Skeletal muscle satellite cell (primary cell): ENCODE results near the gene MXI1.

Experiments
- H3K27me3 ChIP-seq: 2 replicates; pipeline ENCODE4 v1.7.0; 2013; ENCODE audit warnings: low read length; ENCODE audit not compliant: control insufficient read depth, insufficient read depth
- H3K36me3 ChIP-seq: 2 replicates; pipeline ENCODE4 v1.7.0; 2013; ENCODE audit warnings: mild to moderate bottlenecking, control low read depth, low read length; ENCODE audit not compliant: insufficient read depth
- H3K4me1 ChIP-seq: 2 replicates; pipeline ENCODE4 v1.7.0; 2013; ENCODE audit warnings: low read length; ENCODE audit not compliant: control insufficient read depth, insufficient read depth
- H3K4me2 ChIP-seq: 2 replicates; pipeline ENCODE4 v1.7.0; 2013; ENCODE audit warnings: mild to moderate bottlenecking, low read length
- H3K4me3 ChIP-seq: 2 replicates; pipeline ENCODE4 v1.7.0; 2013; ENCODE audit warnings: low read length
- H3K9ac ChIP-seq: 2 replicates; pipeline ENCODE4 v1.7.0; 2013; ENCODE audit warnings: mild to moderate bottlenecking, low read depth, low read length, moderate library complexity
- H3K9me3 ChIP-seq: replicated peaks from 2 replicates; pipeline ENCODE4 v1.7.0; 2013; ENCODE audit warnings: mild to moderate bottlenecking, control low read depth, low read length

Gene MXI1

GRCh38 chr10:110285501-110285900, 78.1 kb downstream of the MXI1 start:
- no peak overlapping the region for H3K9ac ChIP-seq
- H3K4me2 ChIP-seq = no peak overlapping the region
- peaks cover 36% of the 10 kb centered on the region for H3K36me3 ChIP-seq
- H3K4me3 ChIP-seq = no peak overlapping the region
- H3K4me1 ChIP-seq = no peaks in the 10 kb centered on the region
- no peaks in the 10 kb centered on the region for H3K27me3 ChIP-seq
- no peaks in the 10 kb centered on the region for H3K9me3 ChIP-seq

- Histone ChIP-seq H3K4me2 (no peak overlapping the region), H3K27me3 (no peaks in the 10 kb centered on the region), H3K4me1 (no peaks in the 10 kb centered on the region), H3K9ac (no peak overlapping the region), H3K4me3 (no peak overlapping the region), H3K9me3 (no peaks in the 10 kb centered on the region), H3K36me3 (peaks cover 48% of the 10 kb centered on the region)
Observed at GRCh38 chr10:110286841-110287240, 79.4 kb downstream of the MXI1 start.

- no peaks in the 10 kb centered on the region for H3K27me3 ChIP-seq
- H3K9me3 ChIP-seq = no peaks in the 10 kb centered on the region
- H3K4me2 ChIP-seq = no peak overlapping the region
- H3K4me1 ChIP-seq = peaks cover 13% of the 10 kb centered on the region
- H3K9ac ChIP-seq = no peak overlapping the region
- H3K4me3 ChIP-seq = no peak overlapping the region
- H3K36me3 ChIP-seq = peaks cover 86% of the 10 kb centered on the region
Observed at GRCh38 chr10:110296966-110297365, 89.6 kb downstream of the MXI1 start.

GRCh38 chr10:110300486-110300986, 93.1 kb downstream of the MXI1 start:
- no peaks in the 10 kb centered on the region for H3K9me3 ChIP-seq
- no peak overlapping the region for H3K4me2 ChIP-seq
- H3K27me3 ChIP-seq = no peaks in the 10 kb centered on the region
- H3K4me1 ChIP-seq = peaks cover 26% of the 10 kb centered on the region
- peak overlapping the region; percentile 8 for H3K9ac ChIP-seq
- H3K36me3 ChIP-seq = peaks cover 66% of the 10 kb centered on the region
- H3K4me3 ChIP-seq = no peak overlapping the region

- no peaks in the 10 kb centered on the region for H3K9me3 ChIP-seq
- peak overlapping the region; percentile 82 for H3K4me2 ChIP-seq
- peaks cover 29% of the 10 kb centered on the region for H3K4me1 ChIP-seq
- H3K27me3 ChIP-seq = no peaks in the 10 kb centered on the region
- H3K9ac ChIP-seq = peak overlapping the region; percentile 99
- peak overlapping the region; percentile 80 for H3K4me3 ChIP-seq
- H3K36me3 ChIP-seq = peaks cover 45% of the 10 kb centered on the region
Observed at GRCh38 chr10:110303681-110304080, 96.3 kb downstream of the MXI1 start.

- peak overlapping the region; percentile 80 for H3K4me3 ChIP-seq
- no peaks in the 10 kb centered on the region for H3K9me3 ChIP-seq
- peaks cover 39% of the 10 kb centered on the region for H3K36me3 ChIP-seq
- no peaks in the 10 kb centered on the region for H3K27me3 ChIP-seq
- H3K4me1 ChIP-seq = peaks cover 23% of the 10 kb centered on the region
- peak overlapping the region; percentile 99 for H3K9ac ChIP-seq
- H3K4me2 ChIP-seq = peak overlapping the region; percentile 82
Observed at GRCh38 chr10:110304394-110304779, 97.0 kb downstream of the MXI1 start.

- Histone ChIP-seq H3K4me2 (peak within 1 kb of the TSS; percentile 83), H3K4me3 (peak within 1 kb of the TSS; percentile 80), H3K9ac (peak within 1 kb of the TSS; percentile 99), H3K27me3 (no peaks in the 10 kb centered on the region), H3K4me1 (peaks cover 22% of the 10 kb centered on the region), H3K36me3 (peaks cover 34% of the 10 kb centered on the region), H3K9me3 (no peaks in the 10 kb centered on the region)
Observed at GRCh38 chr10:110304780-110305421, 97.5 kb downstream of the MXI1 start, which contains the start of gene SMNDC1. SMNDC1 (minus strand) TSS chr10:110304920; CDS start chr10:110303587, 1,333 bp downstream.

- Histone ChIP-seq H3K27me3 (no peaks in the 10 kb centered on the region), H3K9me3 (no peaks in the 10 kb centered on the region), H3K4me2 (peak overlapping the region; percentile 83), H3K9ac (peak overlapping the region; percentile 99), H3K4me3 (no peak overlapping the region), H3K4me1 (peaks cover 16% of the 10 kb centered on the region), H3K36me3 (peaks cover 24% of the 10 kb centered on the region)
Observed at GRCh38 chr10:110305767-110306451, 98.5 kb downstream of the MXI1 start.

- H3K4me3 ChIP-seq = no peak overlapping the region
- H3K27me3 ChIP-seq = no peaks in the 10 kb centered on the region
- H3K4me2 ChIP-seq = peak overlapping the region; percentile 43
- H3K36me3 ChIP-seq = peaks cover 19% of the 10 kb centered on the region
- H3K9ac ChIP-seq = peak overlapping the region; percentile 43
- no peaks in the 10 kb centered on the region for H3K9me3 ChIP-seq
- peaks cover 16% of the 10 kb centered on the region for H3K4me1 ChIP-seq
Observed at GRCh38 chr10:110306452-110306768, 99.0 kb downstream of the MXI1 start.

- Histone ChIP-seq H3K4me1 (peaks cover 22% of the 10 kb centered on the region), H3K4me2 (no peak overlapping the region), H3K36me3 (peaks cover 5% of the 10 kb centered on the region), H3K9me3 (no peaks in the 10 kb centered on the region), H3K9ac (no peak overlapping the region), H3K27me3 (no peaks in the 10 kb centered on the region), H3K4me3 (no peak overlapping the region)
Observed at GRCh38 chr10:110307805-110308204, 100.4 kb downstream of the MXI1 start.

- Histone ChIP-seq H3K9ac (no peak overlapping the region), H3K4me3 (no peak overlapping the region), H3K9me3 (no peaks in the 10 kb centered on the region), H3K27me3 (no peaks in the 10 kb centered on the region), H3K4me1 (peaks cover 11% of the 10 kb centered on the region), H3K36me3 (no peaks in the 10 kb centered on the region), H3K4me2 (no peak overlapping the region)
Observed at GRCh38 chr10:110310741-110311140, 103.3 kb downstream of the MXI1 start.
